Measurements from ENCODE around the gene HK1.

DNA sequence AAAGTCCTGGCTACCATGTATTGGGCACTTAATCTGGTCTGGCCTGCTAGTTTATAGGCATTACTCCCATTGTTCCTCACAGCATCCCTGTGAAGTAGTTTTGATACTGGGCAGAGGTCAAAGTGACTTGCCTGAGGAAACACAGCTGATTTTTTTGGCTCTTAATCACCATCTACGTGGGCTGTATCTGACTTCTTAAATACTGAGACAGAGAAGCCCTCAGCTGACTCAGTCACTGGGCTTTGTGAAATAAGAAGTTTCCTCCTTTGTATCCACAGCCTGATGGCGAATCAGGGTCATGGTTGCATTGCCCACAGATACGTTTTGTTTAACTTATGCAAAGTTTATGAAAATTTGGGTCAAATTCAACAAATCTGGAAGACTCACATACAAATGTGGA is 125.2 kb downstream of the HK1 start:
- TF ChIP-seq KDM1A (CRISPR knock-in tag; IDR thresholded peaks at IDR 0.05) (no peak), ZSCAN20 (CRISPR knock-in tag; IDR thresholded peaks at IDR 0.05; ENCODE audit: borderline replicate concordance) (no peak), ZBTB8A (CRISPR knock-in tag; IDR thresholded peaks at IDR 0.05; ENCODE audit: borderline replicate concordance, low read depth) (no peak), ZSCAN12 (CRISPR knock-in tag; IDR thresholded peaks at IDR 0.05) (no peak), SMC3 (IDR thresholded peaks at IDR 0.05; ENCODE audit: low read length) (no peak), ZNF3 (CRISPR knock-in tag; IDR thresholded peaks at IDR 0.05) (no peak), POLR2A (IDR thresholded peaks at IDR 0.05; ENCODE audit: insufficient read depth in 1 of 2, low read depth in 2 of 2, low read length in 2 of 2) (no peak), POLR2AphosphoS5 (IDR thresholded peaks at IDR 0.05; ENCODE audit: low read depth, low read length) (no peak)
- TF ChIP-seq, protein P1, sequence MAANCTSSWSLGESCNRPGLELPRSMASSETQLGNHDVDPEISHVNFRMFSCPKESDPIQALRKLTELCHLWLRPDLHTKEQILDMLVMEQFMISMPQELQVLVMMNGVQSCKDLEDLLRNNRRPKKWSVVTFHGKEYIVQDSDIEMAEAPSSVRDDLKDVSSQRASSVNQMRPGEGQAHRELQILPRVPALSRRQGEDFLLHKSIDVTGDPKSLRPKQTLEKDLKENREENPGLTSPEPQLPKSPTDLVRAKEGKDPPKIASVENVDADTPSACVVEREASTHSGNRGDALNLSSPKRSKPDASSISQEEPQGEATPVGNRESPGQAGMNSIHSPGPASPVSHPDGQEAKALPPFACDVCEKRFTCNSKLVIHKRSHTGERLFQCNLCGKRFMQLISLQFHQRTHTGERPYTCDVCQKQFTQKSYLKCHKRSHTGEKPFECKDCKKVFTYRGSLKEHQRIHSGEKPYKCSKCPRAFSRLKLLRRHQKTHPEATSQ (CRISPR knock-in tag; IDR thresholded peaks at IDR 0.05; ENCODE audit: borderline replicate concordance), result no peak
- TF ChIP-seq, protein P2, sequence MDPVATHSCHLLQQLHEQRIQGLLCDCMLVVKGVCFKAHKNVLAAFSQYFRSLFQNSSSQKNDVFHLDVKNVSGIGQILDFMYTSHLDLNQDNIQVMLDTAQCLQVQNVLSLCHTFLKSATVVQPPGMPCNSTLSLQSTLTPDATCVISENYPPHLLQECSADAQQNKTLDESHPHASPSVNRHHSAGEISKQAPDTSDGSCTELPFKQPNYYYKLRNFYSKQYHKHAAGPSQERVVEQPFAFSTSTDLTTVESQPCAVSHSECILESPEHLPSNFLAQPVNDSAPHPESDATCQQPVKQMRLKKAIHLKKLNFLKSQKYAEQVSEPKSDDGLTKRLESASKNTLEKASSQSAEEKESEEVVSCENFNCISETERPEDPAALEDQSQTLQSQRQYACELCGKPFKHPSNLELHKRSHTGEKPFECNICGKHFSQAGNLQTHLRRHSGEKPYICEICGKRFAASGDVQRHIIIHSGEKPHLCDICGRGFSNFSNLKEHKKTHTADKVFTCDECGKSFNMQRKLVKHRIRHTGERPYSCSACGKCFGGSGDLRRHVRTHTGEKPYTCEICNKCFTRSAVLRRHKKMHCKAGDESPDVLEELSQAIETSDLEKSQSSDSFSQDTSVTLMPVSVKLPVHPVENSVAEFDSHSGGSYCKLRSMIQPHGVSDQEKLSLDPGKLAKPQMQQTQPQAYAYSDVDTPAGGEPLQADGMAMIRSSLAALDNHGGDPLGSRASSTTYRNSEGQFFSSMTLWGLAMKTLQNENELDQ (CRISPR knock-in tag; IDR thresholded peaks at IDR 0.05; ENCODE audit: borderline replicate concordance), result no peak
- TF ChIP-seq, protein P3, sequence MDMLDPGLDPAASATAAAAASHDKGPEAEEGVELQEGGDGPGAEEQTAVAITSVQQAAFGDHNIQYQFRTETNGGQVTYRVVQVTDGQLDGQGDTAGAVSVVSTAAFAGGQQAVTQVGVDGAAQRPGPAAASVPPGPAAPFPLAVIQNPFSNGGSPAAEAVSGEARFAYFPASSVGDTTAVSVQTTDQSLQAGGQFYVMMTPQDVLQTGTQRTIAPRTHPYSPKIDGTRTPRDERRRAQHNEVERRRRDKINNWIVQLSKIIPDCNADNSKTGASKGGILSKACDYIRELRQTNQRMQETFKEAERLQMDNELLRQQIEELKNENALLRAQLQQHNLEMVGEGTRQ (IDR thresholded peaks at IDR 0.05; ENCODE audit: low read depth, low read length), result no peak
- TF ChIP-seq, protein P3 (CRISPR knock-in tag; IDR thresholded peaks at IDR 0.05; ENCODE audit: borderline replicate concordance), result no peak

All from HepG2 (cell line).